MCF 10A (cell line): Measurements from ENCODE around the gene UGT1A1. TPM values are rescaled to one million over a fixed set of nuclear protein-coding genes. Genes with fewer than 3 reads are reported as not detected.

Source experiments
- BruUV-seq: library from RNA; stranded (reverse); fragments of 400-500 nt; replicated peaks from 2 replicates; lab custom pipeline; 2021; lab: Mats Ljungman, UMichigan
- CTCF ChIA-PET: fragments of 300-600 bp; sonication (Branson Sonifier 250); formaldehyde crosslinking; extraction: SDS; loops from one replicate; lab custom pipeline; 2021; ENCODE audit warnings: antibody characterized with exemption, inconsistent platforms; lab: Yijun Ruan, JAX
- POLR2A ChIA-PET: fragments of 300-600, 350-650 bp; sonication (Branson Sonifier 250); formaldehyde crosslinking; extraction: SDS; loops from one replicate; lab custom pipeline; 2020; ENCODE audit warnings: antibody characterized with exemption, inconsistent platforms; lab: Yijun Ruan, JAX
- DNase-seq: peaks from one replicate; pipeline ENCODE4 v3.0.0-alpha.2; 2018; ENCODE audit not compliant: unreplicated experiment
- H3K27ac Mint-ChIP-seq: one replicate; pipeline ENCODE4 v1.8.0; 2022; ENCODE audit warnings: mild to moderate bottlenecking, low read depth, mixed read lengths; ENCODE audit not compliant: unreplicated experiment
- H3K27me3 Mint-ChIP-seq: one replicate; pipeline ENCODE4 v1.8.0; 2022; ENCODE audit warnings: mixed read lengths; ENCODE audit not compliant: insufficient read depth, unreplicated experiment
- H3K36me3 Mint-ChIP-seq: one replicate; pipeline ENCODE4 v1.8.0; 2022; ENCODE audit warnings: mild to moderate bottlenecking, moderate library complexity, mixed read lengths; ENCODE audit not compliant: insufficient read depth, unreplicated experiment
- H3K4me1 Mint-ChIP-seq: one replicate; pipeline ENCODE4 v1.8.0; 2022; ENCODE audit warnings: mixed read lengths; ENCODE audit not compliant: insufficient read depth, unreplicated experiment
- H3K4me3 Mint-ChIP-seq: one replicate; pipeline ENCODE4 v1.8.0; 2022; ENCODE audit warnings: mild to moderate bottlenecking, moderate library complexity, mixed read lengths; ENCODE audit not compliant: unreplicated experiment
- H3K9me3 Mint-ChIP-seq: one replicate; pipeline ENCODE4 v1.8.0; 2022; ENCODE audit warnings: mixed read lengths; ENCODE audit not compliant: unreplicated experiment
- CTCF ChIP-seq: fragments of 200-600 bp; IDR thresholded peaks from one replicate; pipeline ENCODE4 v1.8.0; 2022; ENCODE audit warnings: antibody characterized with exemption, mild to moderate bottlenecking; ENCODE audit not compliant: unreplicated experiment
- intact Hi-C: fragments of 100-400 bp; cut with micrococcal nuclease; formaldehyde crosslinking; loops from 2 replicates; pipeline ENCODE4 v1.14.1; 2022
- total RNA-seq: library from RNA; stranded (reverse); gene quantifications from 2 replicates; pipeline ENCODE4 v1.2.3, GENCODE V29; 2022

UGT1A1 gene
- total RNA-seq, 1 experiment from 2014 or later: not detected

DNA sequence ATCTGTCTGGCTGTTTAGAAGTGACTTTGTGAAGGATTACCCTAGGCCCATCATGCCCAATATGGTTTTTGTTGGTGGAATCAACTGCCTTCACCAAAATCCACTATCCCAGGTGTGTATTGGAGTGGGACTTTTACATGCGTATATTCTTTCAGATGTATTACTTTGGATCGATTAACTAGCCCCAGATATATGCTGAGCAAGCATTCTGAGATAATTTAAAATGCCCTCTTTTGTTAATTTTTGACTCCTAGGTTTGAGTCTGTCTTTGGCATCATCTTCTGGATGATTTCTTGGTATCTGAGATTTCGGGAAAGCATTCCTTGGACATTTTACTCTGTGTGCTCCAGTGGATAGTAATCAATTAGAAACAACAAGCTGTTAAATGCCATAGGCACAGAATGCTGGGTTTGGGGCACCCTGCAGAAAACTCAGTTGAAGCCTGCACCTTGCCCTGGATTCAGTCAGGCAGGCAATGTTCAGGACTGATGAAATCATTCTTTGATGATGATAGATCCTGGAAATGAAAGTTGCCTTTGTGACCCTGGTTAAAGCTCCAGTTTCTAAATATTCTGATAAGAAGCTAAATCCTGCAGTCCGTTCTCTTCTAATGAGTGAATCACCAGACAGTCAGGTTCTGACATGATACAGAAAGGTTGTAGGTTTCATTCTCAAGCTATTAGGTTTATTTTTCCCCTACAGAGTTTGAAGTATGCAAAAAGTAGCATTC lies 1.1 kb downstream of the UGT1A1 start:
- Mint-ChIP-seq H3K27ac (peak overlapping the region; percentile 33), H3K4me3 (no peak overlapping the region), H3K36me3 (no peaks in the 10 kb centered on the region), H3K27me3 (no peaks in the 10 kb centered on the region), H3K4me1 (peaks cover 15% of the 10 kb centered on the region), H3K9me3 (no peaks in the 10 kb centered on the region)
- TF ChIP-seq CTCF: no peak
- no TSS peak for BruUV-seq
- intact Hi-C loops: no loop called here
- DNase-seq: peak; percentile 10
- POLR2A ChIA-PET: interaction anchor here (0.6 to 1.1 kb wide), 4 partner anchors 9 to 1145 kb away, joined by 3 to 4 read pairs (median 3); no protein-coding TSS in a partner anchor
- CTCF ChIA-PET: interaction anchor here (1.9 kb wide), 1 partner anchor 50 kb away, joined by 4 read pairs; no protein-coding TSS in a partner anchor

DNA sequence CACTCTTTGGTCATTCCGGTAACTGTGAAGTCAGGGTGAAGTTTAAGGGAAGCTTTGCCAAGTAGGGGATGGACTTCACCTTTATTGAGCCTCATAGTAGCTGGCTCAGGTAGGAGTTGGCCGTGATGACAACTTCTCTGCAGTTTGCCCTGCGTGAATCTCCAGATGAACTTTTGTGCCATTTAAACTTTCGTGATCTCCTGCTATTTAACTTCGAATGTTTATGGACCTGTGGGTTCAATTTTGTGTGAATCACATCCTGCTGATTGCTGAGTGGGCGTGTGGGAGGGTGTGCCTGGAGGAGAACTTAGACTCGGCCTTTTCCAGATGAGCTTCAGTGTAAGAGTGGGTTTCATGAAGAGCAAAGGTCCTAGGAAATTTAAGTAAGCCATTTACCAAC lies 4.2 kb downstream of the UGT1A1 start:
- no peaks in the 10 kb centered on the region for H3K9me3 Mint-ChIP-seq
- peak; percentile 26 for DNase-seq
- CTCF ChIA-PET: no interaction called here
- no peak for TF ChIP-seq CTCF
- BruUV-seq: no TSS peak
- no peak overlapping the region for H3K27ac Mint-ChIP-seq
- intact Hi-C loops: no loop called here
- H3K27me3 Mint-ChIP-seq: no peaks in the 10 kb centered on the region
- no peak overlapping the region for H3K4me3 Mint-ChIP-seq
- H3K36me3 Mint-ChIP-seq: no peaks in the 10 kb centered on the region
- H3K4me1 Mint-ChIP-seq: peaks cover 15% of the 10 kb centered on the region
- POLR2A ChIA-PET: interaction anchor here (0.7 to 1.3 kb wide), 2 partner anchors 12 to 1982 kb away, joined by 3 read pairs; no protein-coding TSS in a partner anchor

DNA sequence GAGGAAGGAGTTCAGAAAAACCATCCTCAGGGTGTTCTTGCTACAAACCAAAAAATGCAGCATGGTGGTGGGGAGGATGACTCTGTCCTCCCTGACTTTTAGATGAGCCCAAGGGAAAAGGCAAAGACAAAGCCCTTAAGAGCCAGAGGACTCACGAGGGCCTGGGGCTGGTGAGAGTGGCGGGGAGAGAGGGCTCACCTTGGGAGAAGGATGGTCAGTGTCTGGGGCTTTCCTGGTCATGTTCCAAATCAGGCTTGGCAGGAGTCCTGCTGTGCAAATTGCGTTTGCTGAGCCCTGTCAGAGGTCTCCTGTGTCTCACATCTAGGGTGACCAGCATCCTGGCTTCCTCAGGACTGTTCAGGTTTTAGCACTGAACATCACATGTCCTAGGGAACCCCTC lies 4.7 kb downstream of the UGT1A1 start:
- Mint-ChIP-seq H3K4me3 (no peak overlapping the region), H3K27ac (no peak overlapping the region), H3K4me1 (peaks cover 15% of the 10 kb centered on the region), H3K36me3 (no peaks in the 10 kb centered on the region), H3K27me3 (no peaks in the 10 kb centered on the region), H3K9me3 (no peaks in the 10 kb centered on the region)
- ChIA-PET POLR2A (interaction anchor here (0.7 to 1.3 kb wide), 2 partner anchors 12 to 1981 kb away, joined by 3 read pairs; no protein-coding TSS in a partner anchor), CTCF (no interaction called here)
- TF ChIP-seq CTCF: no peak
- no peak for DNase-seq
- no TSS peak for BruUV-seq
- intact Hi-C loops: no loop called here

DNA sequence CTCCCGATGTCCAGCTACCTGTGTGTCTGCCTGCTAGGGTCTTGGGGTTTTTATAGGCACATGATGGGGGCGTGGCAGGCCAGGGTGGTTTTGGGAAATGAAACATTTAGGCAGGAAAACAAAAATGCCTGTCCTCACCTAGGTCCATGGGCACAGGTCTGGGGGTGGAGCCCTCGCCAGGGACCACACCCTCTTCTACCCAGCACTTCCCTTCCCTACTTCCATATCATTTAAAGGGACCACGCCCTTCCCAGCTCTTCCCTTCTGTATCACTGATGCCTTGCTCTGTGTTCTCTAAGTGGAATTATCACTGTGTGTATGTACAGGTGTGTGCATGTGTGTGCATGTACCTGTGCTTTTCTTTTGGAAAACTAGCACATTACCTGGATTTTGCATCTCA lies 6.3 kb downstream of the UGT1A1 start:
- Mint-ChIP-seq H3K36me3 (no peaks in the 10 kb centered on the region), H3K4me1 (peaks cover 15% of the 10 kb centered on the region), H3K27ac (no peak overlapping the region), H3K9me3 (no peaks in the 10 kb centered on the region), H3K27me3 (no peaks in the 10 kb centered on the region), H3K4me3 (no peak overlapping the region)
- no TSS peak for BruUV-seq
- no peak for TF ChIP-seq CTCF
- intact Hi-C loops: no loop called here
- ChIA-PET CTCF (no interaction called here), POLR2A (no interaction called here)
- DNase-seq: no peak
